Chondrocyte (in vitro differentiated cells): ENCODE data around the gene ENAM. TPM values are rescaled to one million over a fixed set of nuclear protein-coding genes. Genes with fewer than 3 reads are reported as not detected.

Source experiments
- DNase-seq: peaks from one replicate; pipeline ENCODE4 v3.0.0; 2021; ENCODE audit warnings: mixed read lengths, low spot score
- H3K27ac Mint-ChIP-seq: one replicate; pipeline ENCODE4 v1.8.0; 2021; ENCODE audit warnings: mild to moderate bottlenecking, moderate library complexity, mixed read lengths; ENCODE audit not compliant: unreplicated experiment
- H3K27me3 Mint-ChIP-seq: 2 replicates; pipeline ENCODE4 v1.8.0; 2021; ENCODE audit warnings: low read depth, mixed read lengths
- H3K36me3 Mint-ChIP-seq: 2 replicates; pipeline ENCODE4 v1.8.0; 2021; ENCODE audit warnings: low read depth, mixed read lengths
- H3K4me1 Mint-ChIP-seq: 2 replicates; pipeline ENCODE4 v1.8.0; 2021; ENCODE audit warnings: low read depth, mild to moderate bottlenecking, mixed read lengths
- H3K4me3 Mint-ChIP-seq: one replicate; pipeline ENCODE4 v1.8.0; 2021; ENCODE audit warnings: mild to moderate bottlenecking, moderate library complexity, mixed read lengths; ENCODE audit not compliant: unreplicated experiment
- H3K9me3 Mint-ChIP-seq: 2 replicates; pipeline ENCODE4 v1.8.0; 2021; ENCODE audit warnings: low read depth, mixed read lengths
- CTCF ChIP-seq: fragments of 200-600 bp; sonication (generic); IDR thresholded peaks from 2 replicates; pipeline ENCODE4 v1.5.0; 2021; ENCODE audit warnings: antibody characterized with exemption, mild to moderate bottlenecking, moderate library complexity
- long read RNA-seq: library from polyadenylated mRNA; stranded (forward); transcript quantifications from one replicate; pipeline ENCODE4 v2.0.0, GENCODE V29; 2021
- total RNA-seq: library from RNA; stranded (reverse); gene quantifications from 3 replicates; pipeline ENCODE4 v1.2.1, GENCODE V29; 2021

Gene ENAM
- total RNA-seq, result not detected in 3 replicates
- long read RNA-seq, result 0 reads

- H3K9me3 Mint-ChIP-seq, result no peaks in the 10 kb centered on the region
- H3K4me1 Mint-ChIP-seq, result peaks cover 20% of the 10 kb centered on the region
- no peak within 1 kb of the TSS for H3K27ac Mint-ChIP-seq
- no peaks in the 10 kb centered on the region for H3K27me3 Mint-ChIP-seq
- no peaks in the 10 kb centered on the region for H3K36me3 Mint-ChIP-seq
- DNase-seq, result no peak
- no peak within 1 kb of the TSS for H3K4me3 Mint-ChIP-seq
- no peak for TF ChIP-seq CTCF
Measured at GRCh38 chr4:70628444-70628843, at the start of gene ENAM. Gene ENAM (plus strand): TSS chr4:70628744. CDS start chr4:70629501, 757 bp downstream.

GRCh38 chr4:70581980-70582379 lies 46.6 kb upstream of the ENAM start:
- Mint-ChIP-seq H3K4me3 (no peak overlapping the region), H3K9me3 (no peaks in the 10 kb centered on the region), H3K27me3 (peaks cover 22% of the 10 kb centered on the region), H3K4me1 (no peaks in the 10 kb centered on the region), H3K27ac (no peak overlapping the region), H3K36me3 (no peaks in the 10 kb centered on the region)
- DNase-seq, result no peak
- TF ChIP-seq CTCF, result no peak

GRCh38 chr4:70583952-70584834 lies 44.4 kb upstream of the ENAM start:
- Mint-ChIP-seq H3K27ac (no peak overlapping the region), H3K4me3 (no peak overlapping the region), H3K9me3 (no peaks in the 10 kb centered on the region), H3K36me3 (no peaks in the 10 kb centered on the region), H3K4me1 (no peaks in the 10 kb centered on the region), H3K27me3 (peaks cover 25% of the 10 kb centered on the region)
- no peak for DNase-seq
- TF ChIP-seq CTCF, result no peak

GRCh38 chr4:70586841-70587240 lies 41.7 kb upstream of the ENAM start:
- Mint-ChIP-seq H3K27ac (no peak overlapping the region), H3K9me3 (no peaks in the 10 kb centered on the region), H3K27me3 (peaks cover 16% of the 10 kb centered on the region), H3K4me1 (no peaks in the 10 kb centered on the region), H3K4me3 (no peak overlapping the region), H3K36me3 (no peaks in the 10 kb centered on the region)
- no peak for TF ChIP-seq CTCF
- no peak for DNase-seq

- TF ChIP-seq CTCF, result no peak
- Mint-ChIP-seq H3K9me3 (no peaks in the 10 kb centered on the region), H3K4me3 (no peak overlapping the region), H3K27me3 (peaks cover 24% of the 10 kb centered on the region), H3K4me1 (no peaks in the 10 kb centered on the region), H3K27ac (no peak overlapping the region), H3K36me3 (no peaks in the 10 kb centered on the region)
- no peak for DNase-seq
Measured at GRCh38 chr4:70589785-70590184, 38.8 kb upstream of the ENAM start.
